Ammon's horn (tissue), 1 donor: ENCODE results near the gene WWOX.

Experiments
- DNase-seq: peaks from one replicate; pipeline ENCODE4 v3.0.0-alpha.2; 2016; ENCODE audit warnings: low spot score

Gene WWOX

DNA sequence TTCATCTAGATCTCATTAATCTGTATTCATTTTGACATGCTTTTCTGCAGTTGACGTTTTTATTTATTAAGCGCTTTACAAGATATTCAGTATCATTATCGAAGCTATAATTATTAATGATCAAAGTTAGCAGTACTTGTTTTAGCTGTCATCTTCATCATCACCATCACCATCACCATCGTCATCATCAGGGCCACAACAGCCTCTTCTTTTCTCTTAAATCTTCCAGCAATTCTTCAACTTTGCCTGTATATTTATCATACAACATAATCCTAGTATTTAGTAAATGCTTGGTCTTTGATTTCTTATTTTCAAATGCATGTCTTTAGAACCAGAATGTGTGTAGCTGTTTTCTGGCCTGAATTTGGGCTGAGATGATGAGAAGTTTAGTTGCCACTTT is 973.1 kb downstream of the WWOX start:
- DNase-seq = no peak

DNA sequence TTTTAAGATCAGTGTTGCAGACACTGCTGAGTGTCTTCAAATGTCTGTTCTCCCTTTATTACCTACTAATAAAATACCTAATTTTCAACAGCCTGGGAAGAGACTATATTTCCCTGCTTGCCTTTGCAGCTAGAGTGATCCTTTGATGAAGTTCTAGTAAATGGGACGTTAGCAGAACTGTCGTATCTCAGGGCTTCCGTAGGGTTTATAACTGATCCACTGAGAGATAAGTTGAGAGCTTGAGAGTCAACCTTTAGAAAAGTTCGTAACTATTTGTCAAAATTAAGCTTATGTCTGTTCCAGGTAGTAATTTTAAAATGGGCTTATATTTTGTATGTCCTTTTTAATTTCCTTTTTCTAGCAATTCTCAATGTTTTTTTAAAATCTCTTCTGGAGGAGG is 974.1 kb downstream of the WWOX start:
- no peak for DNase-seq

DNA sequence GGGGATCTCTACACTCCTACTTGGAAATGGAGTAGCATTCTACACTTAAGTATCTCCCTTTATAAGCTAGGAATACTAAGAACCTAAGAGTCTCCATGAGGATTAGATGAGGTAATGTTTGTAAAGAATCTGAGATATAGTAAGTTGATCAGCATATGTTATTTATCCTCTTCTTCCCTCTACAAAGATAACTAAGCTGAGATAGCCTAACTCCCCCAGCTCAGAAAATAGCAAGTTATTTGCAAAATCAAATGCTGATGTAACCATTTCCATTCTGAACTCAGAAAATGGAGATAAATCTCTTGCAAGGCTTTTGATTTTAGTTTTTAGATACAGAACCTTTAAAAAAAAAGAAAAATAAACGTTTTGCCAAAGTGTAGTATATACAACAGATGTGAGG is 975.1 kb downstream of the WWOX start:
- DNase-seq = no peak

DNA sequence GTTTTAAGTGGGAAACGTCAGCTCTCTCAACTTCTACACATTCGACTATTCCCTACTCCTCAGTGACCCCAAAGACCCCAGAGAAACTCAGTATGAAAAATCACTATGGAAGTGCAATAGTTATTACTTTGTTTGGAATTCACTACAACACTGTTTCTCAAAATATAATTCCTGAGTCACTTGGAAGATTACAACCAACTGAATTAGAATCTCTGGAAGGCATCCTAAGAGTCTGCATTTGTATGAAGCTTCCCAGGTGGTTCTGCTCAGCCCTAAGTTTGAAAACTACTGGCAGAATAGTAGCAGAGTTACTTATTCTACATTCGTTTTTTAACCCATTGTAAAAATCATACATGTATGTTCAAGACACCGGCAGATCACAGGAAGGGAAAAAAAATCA is 975.5 kb downstream of the WWOX start:
- no peak for DNase-seq

DNA sequence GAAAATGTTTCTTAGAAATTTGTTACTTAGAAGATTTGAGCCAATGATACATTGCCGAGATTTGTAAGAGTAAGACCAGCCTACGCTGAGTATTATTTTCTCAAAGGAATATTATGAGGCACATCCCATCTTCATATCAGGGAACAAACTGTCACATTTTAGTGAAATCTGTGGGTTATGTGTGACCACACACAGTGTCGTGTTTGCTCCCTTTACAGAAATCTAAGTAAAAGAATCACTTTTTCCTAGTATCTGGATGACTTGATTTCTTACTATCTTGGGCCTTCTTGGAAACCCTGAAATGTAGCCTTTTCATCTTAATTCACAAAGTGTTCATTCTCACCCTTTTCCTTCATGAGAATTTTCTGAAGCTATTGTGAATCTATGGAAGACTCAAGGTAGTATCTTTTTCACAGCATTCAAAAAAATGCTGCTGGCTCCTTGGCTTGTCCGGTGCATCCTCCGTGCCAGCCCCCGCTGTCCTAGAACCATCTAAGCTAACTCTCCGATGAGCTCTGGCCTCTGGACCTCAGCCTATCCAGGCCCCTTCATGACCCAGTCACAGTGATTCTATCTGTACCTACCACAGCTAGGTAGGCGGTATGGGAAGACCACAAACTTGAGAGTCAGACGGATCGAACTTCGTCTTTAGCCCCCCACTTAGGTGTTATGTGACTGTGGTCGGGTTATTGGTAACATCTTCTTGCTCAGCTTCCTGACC is 976.8 kb downstream of the WWOX start:
- DNase-seq = no peak

DNA sequence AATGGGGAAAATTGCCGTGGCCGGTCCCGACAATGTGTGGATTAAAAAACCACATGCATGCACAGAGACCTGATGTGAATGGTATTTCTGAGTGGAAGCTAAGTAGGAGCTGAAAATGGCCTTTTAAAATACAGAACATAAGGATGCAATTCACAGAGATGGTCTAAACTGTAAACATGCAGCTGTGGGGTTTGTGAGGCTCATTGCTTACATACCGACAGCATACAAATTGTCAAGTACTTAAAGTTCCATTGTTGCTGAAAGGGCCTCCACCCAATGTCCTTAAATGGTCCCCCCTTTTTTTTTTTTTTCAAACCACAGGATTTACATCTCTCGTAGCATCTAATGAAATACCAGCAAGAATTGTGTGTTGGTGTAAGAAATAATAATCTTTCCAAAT is 977.9 kb downstream of the WWOX start:
- no peak for DNase-seq

DNA sequence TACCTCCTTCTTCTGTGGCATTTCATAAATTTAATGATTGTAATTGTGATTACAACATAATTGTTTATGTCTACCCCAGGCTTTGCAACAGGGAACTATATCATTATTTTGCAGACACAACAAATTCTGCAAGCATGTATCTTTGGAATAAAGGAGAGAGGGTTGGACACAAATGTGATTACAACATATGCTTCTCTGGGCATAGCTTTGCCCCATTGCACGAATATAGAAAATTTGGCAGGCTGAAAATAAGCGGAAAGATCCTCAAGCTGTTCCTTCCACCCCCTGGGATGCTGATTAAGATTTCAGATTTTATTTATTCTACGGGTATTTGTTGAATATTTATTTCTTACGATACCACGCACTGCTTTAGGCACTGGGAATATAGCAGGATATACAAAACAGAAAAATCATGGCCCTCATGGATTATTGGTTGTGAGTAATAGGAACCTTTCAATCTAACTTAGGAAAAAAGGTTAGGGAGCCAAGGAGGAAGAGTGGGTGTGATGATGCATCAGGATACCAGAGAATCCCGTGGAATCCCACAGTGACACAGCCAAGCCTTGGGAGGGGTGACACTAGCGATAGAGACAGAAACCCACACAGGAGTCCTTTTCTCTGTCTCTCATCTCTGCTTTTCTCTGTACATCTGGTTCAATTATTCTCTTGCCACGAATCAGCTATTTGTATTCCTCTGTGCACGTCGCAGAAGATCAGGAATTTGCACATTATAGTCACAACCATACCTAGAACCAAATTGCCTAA is 980.4 kb downstream of the WWOX start:
- DNase-seq = no peak

DNA sequence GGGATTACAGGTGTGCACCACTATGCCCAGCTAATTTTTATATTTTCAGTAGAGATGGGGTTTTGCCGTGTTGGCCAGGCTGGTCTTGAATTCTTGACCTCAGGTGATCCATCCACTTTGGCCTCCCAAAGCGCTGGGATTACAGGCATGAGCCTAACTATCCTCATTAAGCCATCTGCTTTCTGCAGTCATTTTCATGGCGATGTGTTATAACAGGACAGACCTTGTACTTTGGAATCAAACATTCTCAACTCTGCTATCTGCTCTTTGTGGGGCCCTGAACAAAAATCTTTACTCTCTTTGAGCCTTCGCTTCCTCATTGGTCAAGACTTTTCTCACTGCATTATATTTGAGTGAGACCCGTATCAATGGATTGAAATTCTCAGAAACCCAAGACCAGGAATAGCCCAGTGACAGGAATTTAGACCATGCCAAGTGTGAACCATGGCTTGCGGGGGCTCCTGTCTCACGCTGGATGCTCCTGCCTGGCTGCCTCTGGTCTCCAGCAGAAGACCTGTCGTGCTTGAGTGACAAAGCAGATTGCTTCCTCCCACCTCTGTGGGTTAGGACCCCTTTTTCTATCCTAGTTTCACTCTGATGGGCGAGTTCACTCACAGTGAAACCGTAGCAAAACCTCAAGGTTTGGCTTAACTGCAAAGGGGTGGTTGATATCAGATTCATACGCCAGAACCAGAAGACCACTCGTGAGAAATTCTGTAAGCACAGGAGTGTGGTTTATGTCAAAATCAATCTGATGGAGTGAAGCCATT is 982.0 kb downstream of the WWOX start:
- DNase-seq = no peak

DNA sequence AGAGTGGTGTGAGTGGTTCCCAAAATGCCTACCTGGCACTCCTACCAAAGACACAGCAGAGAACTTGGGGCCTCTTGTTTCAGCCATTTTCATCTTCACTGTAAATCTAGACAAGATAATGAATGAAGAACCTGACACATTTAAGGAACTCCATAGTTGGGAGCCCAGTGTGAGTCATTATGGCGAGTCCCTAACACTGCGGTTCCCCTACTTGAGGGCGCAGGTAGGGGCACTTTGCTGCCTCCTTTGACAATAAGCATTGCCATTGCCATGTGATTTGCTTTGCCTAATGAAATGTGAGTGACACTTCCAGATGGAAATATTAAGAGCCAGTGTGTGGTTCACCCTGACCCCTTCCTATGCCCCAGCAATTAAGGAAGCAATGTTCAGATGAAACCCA is 983.5 kb downstream of the WWOX start:
- DNase-seq = no peak

DNA sequence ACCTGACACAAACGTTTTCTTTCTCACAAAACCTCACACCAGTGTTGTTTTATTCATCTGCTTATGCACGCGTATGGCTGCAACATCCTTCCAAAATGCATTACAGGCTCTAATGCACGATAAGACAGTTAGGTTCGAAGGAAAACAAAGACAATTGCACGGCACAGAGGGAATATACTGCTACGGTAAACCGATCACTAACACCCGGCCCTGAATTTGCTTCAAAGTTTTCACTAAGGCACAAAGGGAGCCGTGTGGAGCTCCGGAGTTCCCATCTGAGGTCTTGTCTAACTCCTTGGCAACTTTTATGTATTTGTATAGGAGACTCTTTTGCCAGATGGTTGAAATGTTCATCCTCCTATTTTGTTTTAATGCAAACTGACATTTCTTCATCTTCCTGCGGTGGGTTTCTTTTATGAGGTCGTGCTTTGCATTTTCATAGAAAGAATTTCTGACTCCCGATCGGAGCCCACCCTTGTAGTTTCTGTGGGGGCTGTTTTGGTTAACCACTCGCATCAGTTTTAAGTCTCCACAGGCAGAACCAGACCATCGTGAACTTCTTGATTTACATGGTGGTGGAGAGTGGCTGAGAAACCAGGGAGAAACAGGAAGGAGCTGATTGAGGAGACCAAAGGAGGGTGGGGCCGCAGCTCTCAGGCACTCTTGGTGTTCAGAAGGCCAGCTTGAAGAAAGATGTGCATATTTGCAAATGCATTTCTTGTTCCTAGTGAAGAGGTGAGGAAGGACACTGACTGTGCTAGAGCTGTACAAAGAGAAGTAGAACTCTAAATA is 984.2 kb downstream of the WWOX start:
- peak; percentile 18 for DNase-seq

DNA sequence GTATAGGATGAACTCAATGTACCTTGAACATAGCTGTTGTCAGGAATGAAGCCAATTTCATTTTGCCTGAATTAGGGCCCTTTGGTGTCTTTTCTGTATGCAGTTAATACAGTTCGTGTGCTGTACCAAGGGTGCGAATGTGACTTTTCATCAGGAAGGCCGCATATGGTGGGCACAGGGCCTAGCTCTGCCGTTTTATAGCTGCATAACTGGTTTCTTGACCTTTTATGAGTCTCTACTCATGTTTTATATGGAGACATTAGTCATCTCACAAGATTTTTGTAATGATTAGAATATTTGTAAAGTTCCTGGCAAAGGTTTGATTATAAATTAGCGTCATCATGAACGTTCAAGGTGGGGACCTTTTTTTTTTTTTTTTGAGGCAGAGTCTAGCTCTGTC is 989.5 kb downstream of the WWOX start:
- DNase-seq = no peak

DNA sequence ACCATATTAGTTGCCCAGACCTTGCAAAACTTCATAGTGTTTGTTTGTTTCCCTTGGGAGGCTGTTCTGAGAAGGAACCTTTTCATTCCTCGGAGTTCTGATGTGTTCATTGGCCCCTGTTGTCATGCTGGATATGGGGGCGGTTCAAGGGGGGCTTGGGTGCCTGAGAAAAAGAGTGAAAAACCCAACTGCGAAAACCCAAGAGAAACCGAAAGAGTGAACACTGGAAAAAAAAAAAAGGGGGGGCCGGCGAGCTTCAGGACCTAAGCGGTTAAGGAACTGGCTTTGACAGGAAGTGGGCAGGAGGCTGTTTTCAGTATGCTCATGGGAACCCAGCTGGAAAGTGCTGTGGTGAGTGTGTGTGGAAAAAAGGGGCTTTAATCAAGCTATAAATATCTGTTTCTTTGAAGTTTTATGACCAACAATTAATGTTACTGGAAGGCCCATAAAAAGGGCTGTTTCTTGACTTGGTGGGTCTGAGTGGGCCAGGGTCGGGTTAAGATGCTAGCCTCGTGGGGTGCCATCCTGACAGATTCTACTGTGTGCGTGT is 990.4 kb downstream of the WWOX start:
- peak; percentile 50 for DNase-seq

DNA sequence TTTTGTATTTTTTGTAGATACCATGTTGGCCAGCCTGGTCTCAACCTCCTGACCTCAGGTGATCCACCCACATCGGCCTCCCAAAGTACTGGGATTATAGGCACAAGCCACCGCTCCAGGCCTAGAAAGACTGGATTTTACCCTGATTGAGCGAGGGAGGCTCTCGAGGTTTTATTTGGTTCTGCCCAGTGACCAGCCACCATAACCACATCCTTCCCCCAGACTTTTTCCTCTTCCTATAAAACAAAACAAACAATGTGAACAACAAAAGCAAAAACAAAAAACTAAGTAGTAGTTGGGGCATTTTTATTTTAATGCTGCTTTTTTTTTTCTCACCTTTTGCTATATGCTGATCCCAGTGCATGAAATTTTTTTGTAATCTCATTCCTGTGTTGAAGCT is 991.5 kb downstream of the WWOX start:
- DNase-seq = no peak

DNA sequence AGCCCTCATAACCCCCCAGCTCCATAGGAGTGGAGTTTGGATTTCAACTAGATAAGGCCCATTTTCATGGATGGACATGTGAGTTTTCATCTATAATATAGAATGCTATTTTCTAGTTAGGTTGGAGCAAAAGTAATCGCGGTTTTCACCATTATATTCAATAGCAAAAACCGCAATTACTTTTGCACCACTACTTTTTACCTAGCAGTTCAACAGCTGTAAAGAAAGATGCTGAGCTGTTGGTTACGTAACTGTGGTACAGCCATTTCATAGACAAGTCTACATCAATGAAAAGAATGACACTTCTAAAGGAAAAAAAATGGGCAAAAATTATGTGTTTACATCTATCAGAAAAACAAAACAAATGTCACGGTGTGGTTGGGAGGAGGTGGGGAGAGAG is 993.4 kb downstream of the WWOX start:
- no peak for DNase-seq

DNA sequence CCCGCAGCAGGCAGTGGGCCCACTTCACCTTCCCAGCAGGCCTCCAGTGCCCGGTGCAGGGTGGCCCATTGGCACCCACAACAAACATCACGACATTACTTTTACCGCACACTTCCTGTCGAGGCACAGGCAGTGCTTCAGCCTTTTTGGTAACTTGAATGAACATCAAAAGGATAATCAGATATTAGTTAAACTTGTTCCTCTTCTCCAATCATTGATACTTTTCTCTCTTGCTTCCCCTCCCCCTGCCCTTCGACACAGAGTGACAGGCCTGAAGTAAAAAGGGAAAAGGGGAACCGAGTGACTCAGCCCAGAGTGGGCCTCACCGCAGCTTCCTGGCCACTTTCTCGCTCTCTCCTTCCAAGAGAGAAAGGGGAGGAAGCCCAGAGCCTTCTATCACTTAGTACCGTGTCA is 994.1 kb downstream of the WWOX start:
- DNase-seq = peak; percentile 61

DNA sequence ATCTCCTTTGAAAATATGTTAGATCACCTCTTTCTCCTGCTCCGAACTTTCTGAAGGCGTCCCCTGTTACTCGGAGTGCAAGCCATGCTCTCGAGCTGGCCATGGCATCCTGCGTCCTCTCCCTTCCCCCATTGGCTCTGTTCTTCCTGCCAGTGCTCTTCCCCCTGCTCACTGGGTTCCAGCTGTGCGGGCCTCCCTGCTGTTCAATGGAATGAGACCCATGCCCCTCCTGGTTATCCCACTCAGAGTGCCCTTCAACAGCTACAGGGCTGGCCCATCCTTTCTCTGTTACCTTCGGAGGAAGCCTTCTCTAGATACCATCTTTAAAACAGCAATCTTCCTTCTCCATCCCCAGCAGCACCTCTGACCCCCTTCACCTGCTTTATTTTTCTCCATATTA is 996.8 kb downstream of the WWOX start:
- no peak for DNase-seq

DNA sequence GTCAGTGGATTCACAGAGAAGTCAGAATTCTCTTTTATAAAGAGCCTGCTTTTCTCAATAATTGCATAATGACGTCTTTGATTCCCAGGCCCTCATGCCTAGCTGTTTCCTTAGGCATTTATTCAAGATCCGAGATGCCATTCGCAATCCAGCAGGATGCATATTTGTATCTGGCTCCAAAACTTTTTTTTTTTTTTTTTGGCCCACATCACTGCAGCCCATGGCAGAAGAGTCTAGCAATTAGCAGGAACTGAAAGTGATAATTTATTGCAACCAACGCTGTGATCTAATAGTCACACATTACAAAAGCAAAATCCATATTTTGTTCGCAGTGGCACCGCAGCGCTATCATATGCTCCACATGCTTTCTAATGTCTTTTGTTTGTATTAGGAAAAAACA is 997.7 kb downstream of the WWOX start:
- no peak for DNase-seq

DNA sequence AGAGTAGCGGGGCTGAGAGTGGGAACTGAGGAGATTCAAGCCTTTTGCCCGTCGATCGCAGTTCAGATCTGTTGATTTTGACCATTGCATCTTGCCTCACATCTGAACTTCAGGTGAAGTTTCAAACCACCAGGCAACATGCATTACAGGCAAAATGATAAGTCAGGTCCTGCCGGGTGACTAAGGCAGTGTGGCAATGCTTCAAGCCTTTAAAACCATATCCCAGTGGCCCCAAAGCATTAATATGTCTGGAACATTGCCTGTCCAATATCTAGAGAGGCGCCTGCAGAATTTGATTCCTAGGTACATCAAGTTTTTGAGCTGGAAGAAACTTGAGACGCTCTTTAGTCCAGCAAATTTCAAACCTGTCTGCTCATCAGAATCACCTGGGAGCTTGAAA is 998.3 kb downstream of the WWOX start:
- no peak for DNase-seq

DNA sequence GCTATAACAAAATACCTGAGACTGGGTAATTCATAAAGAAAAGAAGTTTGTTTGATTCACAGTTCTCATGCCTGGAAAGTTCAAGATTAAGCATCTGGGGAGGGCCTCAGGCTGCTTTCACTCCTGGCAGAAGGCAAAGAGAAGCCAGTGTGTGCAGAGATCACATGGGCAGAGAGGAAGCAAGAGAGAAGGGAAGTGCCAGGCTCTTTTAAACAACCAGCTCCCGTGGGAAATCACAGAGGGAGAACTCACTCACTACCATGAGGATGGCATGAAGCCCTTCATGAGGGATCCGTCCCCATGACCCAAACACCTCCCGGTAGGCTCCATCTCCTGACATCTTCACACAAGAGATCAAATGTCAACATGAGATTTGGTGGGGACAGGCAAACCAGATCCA is 999.5 kb downstream of the WWOX start:
- DNase-seq = peak; percentile 38

DNA sequence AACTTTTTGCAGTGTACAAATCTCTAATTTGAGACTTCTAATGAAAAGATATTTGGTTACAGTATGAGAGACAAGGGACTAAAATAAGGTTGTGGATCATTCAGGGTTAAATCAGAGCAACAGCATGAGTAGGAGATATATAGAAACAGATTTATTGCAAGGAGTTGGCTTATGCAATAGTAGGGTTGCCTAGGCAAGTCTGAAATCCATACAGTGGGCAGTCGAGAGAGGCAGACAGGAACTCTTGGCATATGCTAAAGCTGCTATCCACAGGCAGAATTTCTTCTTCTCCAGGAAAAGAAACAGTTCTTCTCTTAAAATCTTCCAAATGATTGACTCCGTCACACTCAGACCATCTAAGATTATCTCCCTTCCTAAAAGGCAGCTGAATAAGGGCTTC is 1000.3 kb downstream of the WWOX start:
- no peak for DNase-seq

DNA sequence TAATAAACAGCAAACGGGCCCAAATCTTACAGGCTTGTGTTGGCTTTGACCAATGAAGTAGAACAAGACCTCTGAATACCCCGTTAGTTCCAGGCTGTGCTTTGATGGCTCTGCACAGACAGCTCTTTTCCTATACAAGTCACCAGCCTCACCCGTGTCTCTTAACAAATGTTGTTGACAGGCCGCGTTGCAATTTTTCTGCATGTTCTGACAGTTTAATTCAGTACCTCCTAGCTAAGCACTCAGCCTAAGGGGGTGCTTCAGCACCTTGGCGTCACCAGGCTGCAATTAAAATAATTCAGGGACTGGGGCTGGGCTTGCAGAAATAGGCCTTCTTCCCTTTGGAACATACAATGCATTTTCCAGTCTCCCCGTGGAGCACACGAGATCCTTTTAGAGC is 1001.0 kb downstream of the WWOX start:
- no peak for DNase-seq

DNA sequence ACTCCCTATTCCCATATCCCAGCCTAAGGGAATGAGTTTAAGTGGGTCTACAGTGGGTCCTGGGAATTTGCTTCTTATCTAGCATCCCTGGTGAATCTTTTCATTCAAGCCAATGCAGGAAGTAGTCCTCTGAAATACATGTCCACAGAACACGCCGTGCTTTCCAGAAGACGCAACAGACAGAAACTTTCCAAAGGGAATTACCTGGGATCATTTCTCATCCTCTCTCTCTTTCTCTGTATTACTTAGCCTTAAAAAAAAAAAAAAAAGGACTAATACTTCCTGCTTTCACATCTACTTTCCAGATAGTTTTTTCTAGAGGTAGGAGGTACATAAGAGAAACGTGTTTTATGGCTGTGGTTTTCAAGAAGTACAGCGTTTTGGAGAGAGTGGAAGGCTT is 1002.0 kb downstream of the WWOX start:
- DNase-seq = no peak
